Activated CD8-positive, alpha-beta memory T cell treated with anti-CD3 and anti-CD28 coated beads, Interleukin-2, amount 50 U/mL, for 4 hours (primary cell): ENCODE measurements around the gene LCAT.
A peak's percentile ranks its signal among the peaks of the same experiment; 100 is the strongest.

Experiments
- DNase-seq: peaks from one replicate; pipeline ENCODE4 v3.0.0-alpha.2; 2020

The LCAT gene

DNA sequence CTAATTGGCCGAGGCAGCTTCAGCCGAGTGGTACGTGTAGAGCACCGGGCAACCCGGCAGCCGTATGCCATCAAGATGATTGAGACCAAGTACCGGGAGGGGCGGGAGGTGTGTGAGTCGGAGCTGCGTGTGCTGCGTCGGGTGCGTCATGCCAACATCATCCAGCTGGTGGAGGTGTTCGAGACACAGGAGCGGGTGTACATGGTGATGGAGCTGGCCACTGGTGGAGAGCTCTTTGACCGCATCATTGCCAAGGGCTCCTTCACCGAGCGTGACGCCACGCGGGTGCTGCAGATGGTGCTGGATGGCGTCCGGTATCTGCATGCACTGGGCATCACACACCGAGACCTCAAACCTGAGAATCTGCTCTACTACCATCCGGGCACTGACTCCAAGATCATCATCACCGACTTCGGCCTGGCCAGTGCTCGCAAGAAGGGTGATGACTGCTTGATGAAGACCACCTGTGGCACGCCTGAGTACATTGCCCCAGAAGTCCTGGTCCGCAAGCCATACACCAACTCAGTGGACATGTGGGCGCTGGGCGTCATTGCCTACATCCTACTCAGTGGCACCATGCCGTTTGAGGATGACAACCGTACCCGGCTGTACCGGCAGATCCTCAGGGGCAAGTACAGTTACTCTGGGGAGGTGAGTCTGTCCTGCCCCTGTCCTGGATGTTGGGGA lies 34.7 kb downstream of the LCAT start:
- no peak for DNase-seq

- no peak for DNase-seq
Measured at GRCh38 chr16:67907397-67908180, 36.3 kb downstream of the LCAT start.

GRCh38 chr16:67902831-67903230 lies 41.1 kb downstream of the LCAT start:
- no peak for DNase-seq

- no peak for DNase-seq
Measured at GRCh38 chr16:67901734-67902133, 42.2 kb downstream of the LCAT start.

DNA sequence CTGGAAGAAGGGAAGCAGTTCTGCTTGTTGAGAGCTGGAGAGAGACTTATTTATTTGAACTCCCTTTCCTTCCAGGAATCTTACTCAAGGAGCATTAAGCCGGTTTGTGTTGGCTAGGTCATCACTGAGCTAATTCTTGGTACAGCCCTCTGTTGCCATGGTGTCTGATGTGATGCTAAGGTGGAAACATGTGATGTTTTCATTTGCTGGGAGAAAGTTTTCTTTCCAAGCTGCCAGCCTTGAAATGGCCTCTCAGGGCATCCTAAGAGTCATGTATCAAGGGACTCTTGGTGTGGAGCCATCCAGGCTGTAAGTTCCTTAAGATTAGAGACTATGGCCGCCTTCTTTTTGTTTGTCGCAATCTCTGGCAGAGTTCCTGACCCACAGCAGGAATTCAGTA lies 46.7 kb downstream of the LCAT start:
- no peak for DNase-seq

DNA sequence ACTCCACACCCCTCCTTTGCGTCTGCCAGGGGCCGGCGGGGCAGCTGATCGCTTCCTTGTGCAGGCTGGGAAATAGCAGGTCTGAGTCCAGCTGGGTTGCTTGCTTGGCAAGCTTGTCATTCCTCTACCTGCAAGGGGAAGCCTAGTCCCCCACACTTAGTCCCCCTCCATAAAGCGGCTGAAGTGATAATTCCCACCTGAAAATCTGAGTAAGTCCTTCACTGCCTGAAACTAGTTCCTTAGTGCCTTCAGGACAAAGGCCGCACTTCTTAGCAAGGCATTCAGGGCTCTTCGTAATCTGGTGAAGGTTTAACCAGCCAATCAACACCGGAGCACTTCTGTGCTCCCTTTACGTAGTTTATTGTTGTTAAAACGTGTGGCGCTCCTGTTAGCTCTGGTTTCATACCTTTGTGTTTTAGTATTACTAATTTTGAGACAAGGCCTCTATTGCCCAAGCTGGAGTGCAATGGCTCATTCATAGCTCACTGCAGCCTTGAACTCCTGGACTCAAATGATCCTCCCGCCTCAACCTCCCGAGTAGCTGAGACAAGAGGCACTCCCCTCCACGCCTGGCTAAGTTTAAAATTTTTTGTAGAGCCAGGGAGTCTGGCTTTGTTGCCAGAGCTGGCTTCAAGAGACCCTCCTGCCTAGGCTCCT lies 50.0 kb downstream of the LCAT start:
- DNase-seq: no peak

- DNase-seq: peak; percentile 90
Measured at GRCh38 chr16:67892899-67893742, 50.8 kb downstream of the LCAT start, which contains the start of gene PSKH1. PSKH1 (plus strand) TSS chr16:67893254; CDS start chr16:67908750, 15,496 bp downstream.

GRCh38 chr16:67892375-67892774 lies 51.5 kb downstream of the LCAT start:
- DNase-seq: no peak
